Neural progenitor cell (in vitro differentiated cells): ENCODE measurements around the gene POU2AF2. TPM values are rescaled to one million over a fixed set of nuclear protein-coding genes. Genes with fewer than 3 reads are reported as not detected.

Source experiments
- DNase-seq: peaks from one replicate; pipeline ENCODE4 v3.0.0-alpha.2; 2016; ENCODE audit warnings: low spot score
- H2AFZ ChIP-seq: fragments of 200-600 bp; sonication (generic); replicated peaks from 2 replicates; pipeline ENCODE4 v1.6.1; 2016; ENCODE audit warnings: antibody characterized with exemption
- H3F3A ChIP-seq: fragments of 200-600 bp; sonication (generic); 2 replicates; pipeline ENCODE4 v1.6.1; 2016; ENCODE audit warnings: antibody characterized with exemption, low read depth
- H3K27ac ChIP-seq: fragments of 200-600 bp; sonication (generic); 2 replicates; pipeline ENCODE4 v1.5.1; 2016; ENCODE audit warnings: mild to moderate bottlenecking
- H3K27me3 ChIP-seq: fragments of 200-600 bp; sonication (generic); 2 replicates; pipeline ENCODE4 v1.6.1; 2016; ENCODE audit warnings: mild to moderate bottlenecking, moderate library complexity
- H3K36me3 ChIP-seq: fragments of 200-600 bp; sonication (generic); 2 replicates; pipeline ENCODE4 v1.5.1; 2016
- H3K4me1 ChIP-seq: fragments of 200-600 bp; sonication (generic); 2 replicates; pipeline ENCODE4 v1.6.1; 2016; ENCODE audit warnings: mixed run types
- H3K4me2 ChIP-seq: fragments of 200-600 bp; sonication (generic); 2 replicates; pipeline ENCODE4 v1.6.1; 2016
- H3K4me3 ChIP-seq: fragments of 200-600 bp; sonication (generic); 2 replicates; pipeline ENCODE4 v1.5.1; 2016
- H3K79me2 ChIP-seq: fragments of 200-600 bp; sonication (generic); 2 replicates; pipeline ENCODE4 v1.6.1; 2016; ENCODE audit warnings: low read depth
- H3K9ac ChIP-seq: fragments of 200-600 bp; sonication (generic); 2 replicates; pipeline ENCODE4 v1.6.1; 2016
- H3K9me3 ChIP-seq: fragments of 200-600 bp; sonication (generic); 2 replicates; pipeline ENCODE4 v1.5.1; 2016; ENCODE audit warnings: low read depth
- H4K20me1 ChIP-seq: fragments of 200-600 bp; sonication (generic); 2 replicates; pipeline ENCODE4 v1.6.1; 2016; ENCODE audit warnings: low read depth
- H3K27ac Mint-ChIP-seq: 3 replicates; pipeline ENCODE4 v1.8.0; 2021; ENCODE audit warnings: mixed read lengths
- H3K27me3 Mint-ChIP-seq: 2 replicates; pipeline ENCODE4 v1.8.0; 2022; ENCODE audit warnings: low read depth, mild to moderate bottlenecking, inconsistent platforms, moderate library complexity, mixed read lengths; ENCODE audit not compliant: insufficient read depth
- H3K36me3 Mint-ChIP-seq: 3 replicates; pipeline ENCODE4 v1.8.0; 2021; ENCODE audit warnings: mixed read lengths
- H3K4me1 Mint-ChIP-seq: 3 replicates; pipeline ENCODE4 v1.8.0; 2021; ENCODE audit warnings: mixed read lengths
- H3K4me3 Mint-ChIP-seq: 3 replicates; pipeline ENCODE4 v1.8.0; 2021; ENCODE audit warnings: mild to moderate bottlenecking, moderate library complexity, mixed read lengths
- H3K9me3 Mint-ChIP-seq: 3 replicates; pipeline ENCODE4 v1.8.0; 2020; ENCODE audit warnings: mixed read lengths
- CTCF ChIP-seq: fragments of 200-600 bp; sonication (generic); IDR thresholded peaks from 2 replicates; pipeline ENCODE4 v1.5.1; 2017; ENCODE audit warnings: antibody characterized with exemption, mild to moderate bottlenecking
- EZH2 ChIP-seq: fragments of 200-600 bp; sonication (generic); IDR thresholded peaks from 2 replicates; pipeline ENCODE4 v1.6.1; 2017; ENCODE audit warnings: antibody characterized with exemption, mild to moderate bottlenecking, moderate library complexity
- EZH2phosphoT487 ChIP-seq: fragments of 200-600 bp; sonication (generic); IDR thresholded peaks from 2 replicates; pipeline ENCODE4 v1.6.1; 2017; ENCODE audit warnings: antibody characterized with exemption
- total RNA-seq: library from RNA; depleted of rRNA; stranded (reverse); fragments of >200 nt; gene quantifications from 2 replicates; pipeline ENCODE4 v1.2.3, GENCODE V29; 2015; ENCODE audit warnings: low replicate concordance

Gene POU2AF2
- total RNA-seq, 1 donor from 2014 or later, result not detected

- Histone ChIP-seq H4K20me1 (no peaks in the 10 kb centered on the region), H3K36me3 (no peaks in the 10 kb centered on the region), H3K4me3 (no peak overlapping the region), H3K9ac (no peak overlapping the region), H3K27me3 (peaks cover 24% of the 10 kb centered on the region), H3F3A (no peaks in the 10 kb centered on the region), H3K9me3 (no peaks in the 10 kb centered on the region), H3K79me2 (no peaks in the 10 kb centered on the region), H3K27ac (no peak overlapping the region), H2AFZ (no peak overlapping the region), H3K4me1 (no peaks in the 10 kb centered on the region), H3K4me2 (no peak overlapping the region)
- DNase-seq, result no peak
- Mint-ChIP-seq H3K4me3 (no peak overlapping the region), H3K4me1 (peaks cover 12% of the 10 kb centered on the region), H3K27me3 (peaks cover 15% of the 10 kb centered on the region), H3K36me3 (no peaks in the 10 kb centered on the region), H3K9me3 (no peaks in the 10 kb centered on the region), H3K27ac (no peak overlapping the region)
- no peak for TF ChIP-seq EZH2
- TF ChIP-seq CTCF, result no peak
- TF ChIP-seq EZH2phosphoT487, result no peak
Observed at GRCh38 chr11:111305162-111305802, 59.8 kb downstream of the POU2AF2 start.

DNA sequence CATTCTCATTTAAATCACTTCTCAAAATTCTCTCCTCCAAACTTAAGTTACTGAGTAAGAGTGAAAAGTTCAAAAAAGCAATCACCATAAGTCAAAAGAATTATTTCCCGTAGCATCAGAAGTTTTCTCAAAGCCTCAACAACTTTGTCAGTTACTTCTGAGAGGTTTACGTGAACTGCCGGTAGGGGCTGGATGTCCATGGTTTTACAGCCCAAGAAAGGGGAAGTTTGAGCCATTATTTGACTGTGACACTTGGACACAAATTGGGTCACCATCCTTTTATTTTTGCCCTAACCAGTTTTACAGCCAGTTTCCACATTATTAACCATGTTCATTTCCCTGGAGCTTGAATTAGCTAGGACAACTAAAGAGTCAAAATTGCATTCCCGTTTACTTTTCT is 60.4 kb downstream of the POU2AF2 start:
- Mint-ChIP-seq H3K4me3 (no peak overlapping the region), H3K27me3 (peaks cover 10% of the 10 kb centered on the region), H3K27ac (no peak overlapping the region), H3K4me1 (peaks cover 12% of the 10 kb centered on the region), H3K9me3 (no peaks in the 10 kb centered on the region), H3K36me3 (no peaks in the 10 kb centered on the region)
- no peaks in the 10 kb centered on the region for H4K20me1 ChIP-seq
- no peak overlapping the region for H3K9ac ChIP-seq
- DNase-seq, result no peak
- H3K4me3 ChIP-seq, result no peak overlapping the region
- peaks cover 18% of the 10 kb centered on the region for H3K27me3 ChIP-seq
- H2AFZ ChIP-seq, result no peak overlapping the region
- TF ChIP-seq EZH2 (no peak), EZH2phosphoT487 (no peak), CTCF (no peak)
- H3F3A ChIP-seq, result no peaks in the 10 kb centered on the region
- H3K9me3 ChIP-seq, result no peaks in the 10 kb centered on the region
- H3K79me2 ChIP-seq, result no peaks in the 10 kb centered on the region
- H3K27ac ChIP-seq, result no peak overlapping the region
- H3K4me2 ChIP-seq, result no peak overlapping the region
- H3K36me3 ChIP-seq, result no peaks in the 10 kb centered on the region
- no peaks in the 10 kb centered on the region for H3K4me1 ChIP-seq

GRCh38 chr11:111306321-111306720 is 60.8 kb downstream of the POU2AF2 start:
- no peaks in the 10 kb centered on the region for H3K9me3 ChIP-seq
- H3K9ac ChIP-seq, result no peak overlapping the region
- peaks cover 13% of the 10 kb centered on the region for H3K27me3 ChIP-seq
- H3K4me2 ChIP-seq, result no peak overlapping the region
- peaks cover 10% of the 10 kb centered on the region for H3K27me3 Mint-ChIP-seq
- no peak overlapping the region for H3K4me3 ChIP-seq
- peaks cover 12% of the 10 kb centered on the region for H3K4me1 Mint-ChIP-seq
- H3K36me3 Mint-ChIP-seq, result no peaks in the 10 kb centered on the region
- no peak for DNase-seq
- H3K27ac ChIP-seq, result no peak overlapping the region
- H3K4me1 ChIP-seq, result no peaks in the 10 kb centered on the region
- H3K4me3 Mint-ChIP-seq, result no peak overlapping the region
- no peaks in the 10 kb centered on the region for H3F3A ChIP-seq
- H4K20me1 ChIP-seq, result no peaks in the 10 kb centered on the region
- no peak overlapping the region for H2AFZ ChIP-seq
- TF ChIP-seq CTCF (no peak), EZH2 (no peak), EZH2phosphoT487 (no peak)
- H3K9me3 Mint-ChIP-seq, result no peaks in the 10 kb centered on the region
- no peaks in the 10 kb centered on the region for H3K36me3 ChIP-seq
- no peaks in the 10 kb centered on the region for H3K79me2 ChIP-seq
- H3K27ac Mint-ChIP-seq, result no peak overlapping the region
